ENCODE data around the gene TWIST2. TPM values are rescaled to one million over a fixed set of nuclear protein-coding genes. Genes with fewer than 3 reads are reported as not detected.

The TWIST2 gene
- total RNA-seq, 1 donor from 2014 or later = 0.46 TPM

GRCh38 chr2:238870261-238870660 is 22.4 kb downstream of the TWIST2 start:
- DNase-seq (ENCODE audit: low read depth) = no peak
- TF ChIP-seq CTCF (conservative IDR thresholded peaks at IDR 0.05; ENCODE audit: low read depth, low read length) = no peak
- H3K4me3 ChIP-seq (ENCODE audit: low read depth, low read length) = no peak overlapping the region

- no peak for DNase-seq (ENCODE audit: low read depth)
- no peak overlapping the region for H3K4me3 ChIP-seq (ENCODE audit: low read depth, low read length)
- TF ChIP-seq CTCF (conservative IDR thresholded peaks at IDR 0.05; ENCODE audit: low read depth, low read length) = no peak
These were observed 24.1 kb downstream of the TWIST2 start for GRCh38 chr2:238872026-238872425.

GRCh38 chr2:238872628-238873380 is 24.9 kb downstream of the TWIST2 start:
- TF ChIP-seq CTCF (conservative IDR thresholded peaks at IDR 0.05; ENCODE audit: low read depth, low read length) = no peak
- no peak overlapping the region for H3K4me3 ChIP-seq (ENCODE audit: low read depth, low read length)
- no peak for DNase-seq (ENCODE audit: low read depth)

DNA sequence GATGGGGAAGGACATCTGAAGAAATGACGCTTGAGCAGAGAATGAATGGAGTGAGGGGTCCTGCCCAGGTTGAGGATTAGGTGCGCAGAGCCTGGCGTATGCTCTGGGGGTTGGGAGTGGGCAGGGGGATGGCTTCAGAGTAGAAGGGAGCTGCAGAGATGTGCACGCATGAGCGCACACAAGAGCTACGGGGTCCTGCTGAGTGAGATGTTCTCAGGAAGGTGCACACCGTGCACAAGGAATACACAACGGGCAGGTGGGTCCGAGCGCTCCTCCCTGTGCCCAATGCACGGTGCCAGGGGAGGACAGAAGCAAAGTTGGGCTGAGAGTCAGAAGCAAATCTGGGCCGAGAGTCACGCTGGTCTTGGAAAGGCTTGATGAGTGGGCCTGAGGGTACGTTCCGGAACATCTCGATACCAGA is 25.5 kb downstream of the TWIST2 start:
- no peak for TF ChIP-seq CTCF (conservative IDR thresholded peaks at IDR 0.05; ENCODE audit: low read depth, low read length)
- DNase-seq (ENCODE audit: low read depth) = no peak
- H3K4me3 ChIP-seq (ENCODE audit: low read depth, low read length) = no peak overlapping the region

GRCh38 chr2:238873841-238874240 is 26.0 kb downstream of the TWIST2 start:
- no peak for DNase-seq (ENCODE audit: low read depth)
- TF ChIP-seq CTCF (conservative IDR thresholded peaks at IDR 0.05; ENCODE audit: low read depth, low read length) = no peak
- H3K4me3 ChIP-seq (ENCODE audit: low read depth, low read length) = no peak overlapping the region

DNA sequence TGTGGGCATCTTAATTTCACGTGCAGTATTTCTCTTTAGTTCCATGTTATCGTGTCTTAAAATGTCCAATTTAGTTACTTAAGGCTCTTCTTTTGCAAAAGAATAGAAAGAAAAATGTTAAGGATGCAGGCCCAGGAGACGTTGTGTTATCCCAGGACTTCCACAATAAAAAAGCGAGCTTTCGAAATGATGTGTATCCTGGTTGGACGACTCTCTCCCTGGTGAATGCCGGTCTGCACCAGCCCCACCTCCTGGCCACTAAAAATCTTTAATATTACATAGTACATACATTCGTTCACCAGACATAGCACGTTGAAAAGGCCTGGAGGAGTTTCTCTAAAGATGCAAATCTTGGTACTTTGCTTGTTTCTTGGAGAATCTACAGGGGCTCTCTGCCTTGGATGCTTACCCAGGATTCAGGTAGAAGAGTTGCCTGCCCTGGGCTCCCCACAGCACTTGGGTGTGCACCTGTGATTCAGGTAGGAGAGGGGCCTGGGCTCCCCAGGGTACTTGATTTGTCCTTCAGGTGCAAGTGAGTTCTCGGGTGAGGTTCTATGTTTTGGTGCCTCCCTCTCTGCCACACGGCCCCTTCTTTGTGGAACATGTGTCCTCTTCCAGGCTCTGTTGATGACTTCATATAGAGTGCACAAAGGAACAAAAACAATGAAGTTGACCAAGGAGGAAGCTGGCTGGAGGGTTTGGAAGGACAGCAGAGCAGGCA is 26.6 kb downstream of the TWIST2 start:
- TF ChIP-seq CTCF (conservative IDR thresholded peaks at IDR 0.05; ENCODE audit: low read depth, low read length) = no peak
- H3K4me3 ChIP-seq (ENCODE audit: low read depth, low read length) = no peak overlapping the region
- no peak for DNase-seq (ENCODE audit: low read depth)

All from epithelial cell of proximal tubule (primary cell).